HEK293 (cell line): ENCODE results near the gene SYCP2.

Source experiments
- CTCF ChIA-PET: fragments of 350-600 bp; formaldehyde crosslinking; extraction: SDS; loops from one replicate; lab custom pipeline; 2021; ENCODE audit warnings: antibody characterized with exemption; lab: Yijun Ruan, JAX
- POLR2A ChIA-PET: fragments of 300-600 bp; formaldehyde crosslinking; extraction: SDS; loops from one replicate; lab custom pipeline; 2020; ENCODE audit warnings: antibody characterized with exemption, inconsistent platforms; lab: Yijun Ruan, JAX
- H3K27ac ChIP-seq: fragments of 200-500 bp; sonication (Bioruptor generic); 2 replicates; pipeline ENCODE4 v1.5.1; 2014; ENCODE audit warnings: low read depth, low read length, control low read depth, inconsistent platforms; ENCODE audit errors: extremely low read depth
- H3K36me3 ChIP-seq, 2 experiments: fragments of 200-500 bp in 1 of 2; sonication (Bioruptor generic) in 1 of 2; 1 replicate in 1 of 2; 2 replicates in 1 of 2; pipeline ENCODE4 v1.5.1; 2014 to 2017; ENCODE audit warnings: inconsistent platforms in 2 of 2, low read length in 2 of 2; ENCODE audit not compliant: control insufficient read depth in 2 of 2, insufficient read depth in 1 of 2
- H3K4me1 ChIP-seq: fragments of 200-500 bp; sonication (Bioruptor generic); 2 replicates; pipeline ENCODE4 v1.5.1; 2014; ENCODE audit warnings: mild to moderate bottlenecking, low read length, inconsistent platforms; ENCODE audit not compliant: control insufficient read depth, insufficient read depth
- H3K4me3 ChIP-seq: 2 replicates; pipeline ENCODE4 v1.5.1; 2011; ENCODE audit warnings: low read depth, mild to moderate bottlenecking, control low read depth, low read length, moderate library complexity
- H3K9me3 ChIP-seq: fragments of 200-500 bp; sonication (Bioruptor generic); 2 replicates; pipeline ENCODE4 v1.5.1; 2014; ENCODE audit warnings: low read depth, low read length, inconsistent platforms; ENCODE audit not compliant: control insufficient read depth, insufficient read depth
- EGR2 ChIP-seq: fragments of 450-650 bp; formaldehyde crosslinking; IDR thresholded peaks from 2 replicates; pipeline ENCODE4 v1.5.1; 2016; ENCODE audit warnings: low read depth, missing biosample characterization, missing genetic modification characterization
- ZBTB17 ChIP-seq: fragments of 450-650 bp; formaldehyde crosslinking; IDR thresholded peaks from 2 replicates; pipeline ENCODE4 v1.5.1; 2016; ENCODE audit warnings: missing biosample characterization, missing genetic modification characterization
- ZBTB48 ChIP-seq: fragments of 450-650 bp; formaldehyde crosslinking; IDR thresholded peaks from 2 replicates; pipeline ENCODE4 v1.5.1; 2016; ENCODE audit warnings: missing biosample characterization, missing genetic modification characterization
- ZNF133 ChIP-seq: fragments of 450-650 bp; formaldehyde crosslinking; IDR thresholded peaks from 2 replicates; pipeline ENCODE4 v1.5.1; 2016; ENCODE audit warnings: missing biosample characterization, missing genetic modification characterization
- ZNF211 ChIP-seq: fragments of 450-650 bp; formaldehyde crosslinking; IDR thresholded peaks from 2 replicates; pipeline ENCODE4 v1.5.1; 2016; ENCODE audit warnings: low read depth, missing biosample characterization, missing genetic modification characterization
- ZNF221 ChIP-seq: fragments of 450-650 bp; formaldehyde crosslinking; IDR thresholded peaks from 2 replicates; pipeline ENCODE4 v1.5.1; 2017; ENCODE audit warnings: missing biosample characterization, missing genetic modification characterization, borderline replicate concordance
- ZNF223 ChIP-seq: fragments of 450-650 bp; formaldehyde crosslinking; IDR thresholded peaks from 2 replicates; pipeline ENCODE4 v1.5.1; 2016; ENCODE audit warnings: missing biosample characterization, missing genetic modification characterization
- ZNF302 ChIP-seq: fragments of 450-650 bp; formaldehyde crosslinking; IDR thresholded peaks from 2 replicates; pipeline ENCODE4 v1.5.1; 2016; ENCODE audit warnings: missing biosample characterization, missing genetic modification characterization, low read depth
- ZNF777 ChIP-seq: fragments of 450-650 bp; formaldehyde crosslinking; IDR thresholded peaks from 2 replicates; pipeline ENCODE4 v1.5.1; 2017; ENCODE audit warnings: missing biosample characterization, missing genetic modification characterization, borderline replicate concordance
- TF ChIP-seq, protein P1 (sequence below): fragments of 450-650 bp; formaldehyde crosslinking; IDR thresholded peaks from 2 replicates; pipeline ENCODE4 v1.5.1; 2016; ENCODE audit warnings: missing biosample characterization, missing genetic modification characterization, borderline replicate concordance
- TF ChIP-seq, protein P2 (sequence below): fragments of 450-650 bp; formaldehyde crosslinking; conservative IDR thresholded peaks from 2 replicates; pipeline ENCODE4 v1.5.1; 2016; ENCODE audit warnings: low read depth, missing biosample characterization, missing genetic modification characterization
- TF ChIP-seq, protein P3 (sequence below): fragments of 450-650 bp; formaldehyde crosslinking; IDR thresholded peaks from 2 replicates; pipeline ENCODE4 v1.5.1; 2016; ENCODE audit warnings: missing biosample characterization, missing genetic modification characterization
- TF ChIP-seq, protein P4 (sequence below): fragments of 450-650 bp; IDR thresholded peaks from 2 replicates; pipeline ENCODE4 v1.5.1; 2018; ENCODE audit warnings: missing biosample characterization, mild to moderate bottlenecking, missing genetic modification characterization

SYCP2 gene

DNA sequence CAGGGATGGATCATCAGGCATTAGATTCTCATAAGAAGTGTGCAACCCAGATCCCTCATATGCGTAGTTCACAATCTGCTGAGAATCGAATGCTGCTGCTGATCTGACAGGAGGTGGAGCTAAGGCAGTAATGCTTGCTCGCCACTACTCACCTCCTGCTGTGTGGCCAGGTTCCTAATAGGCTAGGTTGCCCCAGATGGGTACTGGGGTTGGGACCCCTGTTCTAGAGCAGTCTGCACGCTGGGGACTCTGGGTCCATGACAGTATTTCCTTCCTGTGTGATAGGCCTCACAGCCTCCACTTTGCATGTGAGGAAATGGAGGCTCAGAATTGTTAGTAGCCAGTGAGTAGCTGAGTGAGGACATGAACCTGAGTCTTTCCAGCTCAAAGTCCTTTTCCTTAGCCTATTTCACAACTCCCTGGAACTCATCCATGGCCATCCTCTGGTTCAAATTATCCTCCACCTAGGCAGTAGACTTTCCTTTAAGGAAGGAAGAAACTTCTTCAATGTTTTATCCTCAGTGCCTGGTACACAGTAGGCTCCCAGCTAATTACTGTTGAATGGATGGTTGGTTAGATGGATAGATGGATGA is 117.2 kb downstream of the SYCP2 start (continued):
- TF ChIP-seq, protein P1, sequence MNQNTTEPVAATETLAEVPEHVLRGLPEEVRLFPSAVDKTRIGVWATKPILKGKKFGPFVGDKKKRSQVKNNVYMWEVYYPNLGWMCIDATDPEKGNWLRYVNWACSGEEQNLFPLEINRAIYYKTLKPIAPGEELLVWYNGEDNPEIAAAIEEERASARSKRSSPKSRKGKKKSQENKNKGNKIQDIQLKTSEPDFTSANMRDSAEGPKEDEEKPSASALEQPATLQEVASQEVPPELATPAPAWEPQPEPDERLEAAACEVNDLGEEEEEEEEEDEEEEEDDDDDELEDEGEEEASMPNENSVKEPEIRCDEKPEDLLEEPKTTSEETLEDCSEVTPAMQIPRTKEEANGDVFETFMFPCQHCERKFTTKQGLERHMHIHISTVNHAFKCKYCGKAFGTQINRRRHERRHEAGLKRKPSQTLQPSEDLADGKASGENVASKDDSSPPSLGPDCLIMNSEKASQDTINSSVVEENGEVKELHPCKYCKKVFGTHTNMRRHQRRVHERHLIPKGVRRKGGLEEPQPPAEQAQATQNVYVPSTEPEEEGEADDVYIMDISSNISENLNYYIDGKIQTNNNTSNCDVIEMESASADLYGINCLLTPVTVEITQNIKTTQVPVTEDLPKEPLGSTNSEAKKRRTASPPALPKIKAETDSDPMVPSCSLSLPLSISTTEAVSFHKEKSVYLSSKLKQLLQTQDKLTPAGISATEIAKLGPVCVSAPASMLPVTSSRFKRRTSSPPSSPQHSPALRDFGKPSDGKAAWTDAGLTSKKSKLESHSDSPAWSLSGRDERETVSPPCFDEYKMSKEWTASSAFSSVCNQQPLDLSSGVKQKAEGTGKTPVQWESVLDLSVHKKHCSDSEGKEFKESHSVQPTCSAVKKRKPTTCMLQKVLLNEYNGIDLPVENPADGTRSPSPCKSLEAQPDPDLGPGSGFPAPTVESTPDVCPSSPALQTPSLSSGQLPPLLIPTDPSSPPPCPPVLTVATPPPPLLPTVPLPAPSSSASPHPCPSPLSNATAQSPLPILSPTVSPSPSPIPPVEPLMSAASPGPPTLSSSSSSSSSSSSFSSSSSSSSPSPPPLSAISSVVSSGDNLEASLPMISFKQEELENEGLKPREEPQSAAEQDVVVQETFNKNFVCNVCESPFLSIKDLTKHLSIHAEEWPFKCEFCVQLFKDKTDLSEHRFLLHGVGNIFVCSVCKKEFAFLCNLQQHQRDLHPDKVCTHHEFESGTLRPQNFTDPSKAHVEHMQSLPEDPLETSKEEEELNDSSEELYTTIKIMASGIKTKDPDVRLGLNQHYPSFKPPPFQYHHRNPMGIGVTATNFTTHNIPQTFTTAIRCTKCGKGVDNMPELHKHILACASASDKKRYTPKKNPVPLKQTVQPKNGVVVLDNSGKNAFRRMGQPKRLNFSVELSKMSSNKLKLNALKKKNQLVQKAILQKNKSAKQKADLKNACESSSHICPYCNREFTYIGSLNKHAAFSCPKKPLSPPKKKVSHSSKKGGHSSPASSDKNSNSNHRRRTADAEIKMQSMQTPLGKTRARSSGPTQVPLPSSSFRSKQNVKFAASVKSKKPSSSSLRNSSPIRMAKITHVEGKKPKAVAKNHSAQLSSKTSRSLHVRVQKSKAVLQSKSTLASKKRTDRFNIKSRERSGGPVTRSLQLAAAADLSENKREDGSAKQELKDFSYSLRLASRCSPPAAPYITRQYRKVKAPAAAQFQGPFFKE, result no peak
- TF ChIP-seq ZNF777 (tag by site-specific recombination) (no peak), ZNF223 (no peak), ZNF221 (tag by site-specific recombination) (no peak)

DNA sequence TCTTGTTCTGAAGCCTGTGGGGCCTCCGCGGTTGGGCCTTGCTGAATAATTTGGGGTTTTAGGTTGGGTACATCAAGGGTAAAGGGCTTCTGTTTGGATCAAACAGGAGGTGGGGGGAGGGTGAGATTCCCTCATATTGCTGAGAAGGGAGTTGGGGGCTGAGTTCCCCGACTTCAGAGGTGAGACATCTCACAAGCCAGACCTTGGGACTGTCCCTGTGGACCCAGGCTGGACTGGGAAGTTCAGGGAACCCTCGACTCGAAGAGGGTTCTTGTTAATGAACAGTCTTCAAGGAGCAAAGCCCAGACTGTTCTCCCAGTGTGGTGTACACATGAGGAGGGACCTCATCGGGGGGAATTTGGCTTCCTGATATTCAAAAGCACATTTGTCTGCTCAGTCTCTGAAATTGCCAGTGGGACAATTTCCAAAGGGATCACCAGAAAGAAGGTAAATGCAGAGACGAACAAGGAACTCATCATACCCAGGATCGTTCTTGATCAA is 118.5 kb downstream of the SYCP2 start:
- POLR2A ChIA-PET, result no interaction called here
- no peak for TF ChIP-seq ZNF211 (tag by site-specific recombination)
- TF ChIP-seq, protein P2, sequence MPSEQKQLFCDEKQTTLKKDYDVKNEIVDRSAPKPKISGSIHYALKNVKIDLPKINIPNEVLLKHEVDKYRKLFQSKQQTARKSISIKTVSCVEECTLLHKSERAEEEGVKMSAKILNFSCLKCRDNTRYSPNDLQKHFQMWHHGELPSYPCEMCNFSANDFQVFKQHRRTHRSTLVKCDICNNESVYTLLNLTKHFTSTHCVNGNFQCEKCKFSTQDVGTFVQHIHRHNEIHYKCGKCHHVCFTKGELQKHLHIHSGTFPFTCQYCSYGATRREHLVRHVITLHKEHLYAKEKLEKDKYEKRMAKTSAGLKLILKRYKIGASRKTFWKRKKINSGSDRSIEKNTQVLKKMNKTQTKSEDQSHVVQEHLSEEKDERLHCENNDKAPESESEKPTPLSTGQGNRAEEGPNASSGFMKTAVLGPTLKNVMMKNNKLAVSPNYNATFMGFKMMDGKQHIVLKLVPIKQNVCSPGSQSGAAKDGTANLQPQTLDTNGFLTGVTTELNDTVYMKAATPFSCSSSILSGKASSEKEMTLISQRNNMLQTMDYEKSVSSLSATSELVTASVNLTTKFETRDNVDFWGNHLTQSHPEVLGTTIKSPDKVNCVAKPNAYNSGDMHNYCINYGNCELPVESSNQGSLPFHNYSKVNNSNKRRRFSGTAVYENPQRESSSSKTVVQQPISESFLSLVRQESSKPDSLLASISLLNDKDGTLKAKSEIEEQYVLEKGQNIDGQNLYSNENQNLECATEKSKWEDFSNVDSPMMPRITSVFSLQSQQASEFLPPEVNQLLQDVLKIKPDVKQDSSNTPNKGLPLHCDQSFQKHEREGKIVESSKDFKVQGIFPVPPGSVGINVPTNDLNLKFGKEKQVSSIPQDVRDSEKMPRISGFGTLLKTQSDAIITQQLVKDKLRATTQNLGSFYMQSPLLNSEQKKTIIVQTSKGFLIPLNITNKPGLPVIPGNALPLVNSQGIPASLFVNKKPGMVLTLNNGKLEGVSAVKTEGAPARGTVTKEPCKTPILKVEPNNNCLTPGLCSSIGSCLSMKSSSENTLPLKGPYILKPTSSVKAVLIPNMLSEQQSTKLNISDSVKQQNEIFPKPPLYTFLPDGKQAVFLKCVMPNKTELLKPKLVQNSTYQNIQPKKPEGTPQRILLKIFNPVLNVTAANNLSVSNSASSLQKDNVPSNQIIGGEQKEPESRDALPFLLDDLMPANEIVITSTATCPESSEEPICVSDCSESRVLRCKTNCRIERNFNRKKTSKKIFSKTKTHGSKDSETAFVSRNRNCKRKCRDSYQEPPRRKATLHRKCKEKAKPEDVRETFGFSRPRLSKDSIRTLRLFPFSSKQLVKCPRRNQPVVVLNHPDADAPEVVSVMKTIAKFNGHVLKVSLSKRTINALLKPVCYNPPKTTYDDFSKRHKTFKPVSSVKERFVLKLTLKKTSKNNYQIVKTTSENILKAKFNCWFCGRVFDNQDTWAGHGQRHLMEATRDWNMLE (tag by site-specific recombination), result no peak
- no peak for TF ChIP-seq ZBTB48
- no peak for TF ChIP-seq ZNF133
- TF ChIP-seq EGR2 (tag by site-specific recombination), result no peak
- TF ChIP-seq, protein P3, sequence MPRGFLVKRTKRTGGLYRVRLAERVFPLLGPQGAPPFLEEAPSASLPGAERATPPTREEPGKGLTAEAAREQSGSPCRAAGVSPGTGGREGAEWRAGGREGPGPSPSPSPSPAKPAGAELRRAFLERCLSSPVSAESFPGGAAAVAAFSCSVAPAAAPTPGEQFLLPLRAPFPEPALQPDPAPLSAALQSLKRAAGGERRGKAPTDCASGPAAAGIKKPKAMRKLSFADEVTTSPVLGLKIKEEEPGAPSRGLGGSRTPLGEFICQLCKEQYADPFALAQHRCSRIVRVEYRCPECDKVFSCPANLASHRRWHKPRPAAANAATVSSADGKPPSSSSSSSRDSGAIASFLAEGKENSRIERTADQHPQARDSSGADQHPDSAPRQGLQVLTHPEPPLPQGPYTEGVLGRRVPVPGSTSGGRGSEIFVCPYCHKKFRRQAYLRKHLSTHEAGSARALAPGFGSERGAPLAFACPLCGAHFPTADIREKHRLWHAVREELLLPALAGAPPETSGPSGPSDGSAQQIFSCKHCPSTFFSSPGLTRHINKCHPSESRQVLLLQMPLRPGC, result no peak
- no peak for TF ChIP-seq ZNF302 (tag by site-specific recombination)
- TF ChIP-seq ZBTB17 (tag by site-specific recombination), result no peak
- TF ChIP-seq, protein P4, sequence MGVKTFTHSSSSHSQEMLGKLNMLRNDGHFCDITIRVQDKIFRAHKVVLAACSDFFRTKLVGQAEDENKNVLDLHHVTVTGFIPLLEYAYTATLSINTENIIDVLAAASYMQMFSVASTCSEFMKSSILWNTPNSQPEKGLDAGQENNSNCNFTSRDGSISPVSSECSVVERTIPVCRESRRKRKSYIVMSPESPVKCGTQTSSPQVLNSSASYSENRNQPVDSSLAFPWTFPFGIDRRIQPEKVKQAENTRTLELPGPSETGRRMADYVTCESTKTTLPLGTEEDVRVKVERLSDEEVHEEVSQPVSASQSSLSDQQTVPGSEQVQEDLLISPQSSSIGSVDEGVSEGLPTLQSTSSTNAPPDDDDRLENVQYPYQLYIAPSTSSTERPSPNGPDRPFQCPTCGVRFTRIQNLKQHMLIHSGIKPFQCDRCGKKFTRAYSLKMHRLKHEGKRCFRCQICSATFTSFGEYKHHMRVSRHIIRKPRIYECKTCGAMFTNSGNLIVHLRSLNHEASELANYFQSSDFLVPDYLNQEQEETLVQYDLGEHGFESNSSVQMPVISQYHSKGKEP (tag by site-specific recombination), result no peak
- TF ChIP-seq, all 188 proteins: peak for 0
- no peaks in the 10 kb centered on the region for H3K9me3 ChIP-seq
- CTCF ChIA-PET, result interaction anchor here (0.7 to 1.1 kb wide), 2 partner anchors 9 to 20 kb away, joined by 4 to 5 read pairs; no protein-coding TSS in a partner anchor
- H3K4me1 ChIP-seq, result no peaks in the 10 kb centered on the region
- H3K4me3 ChIP-seq, result no peak overlapping the region
- no peaks in the 10 kb centered on the region for H3K36me3 ChIP-seq
- no peak overlapping the region for H3K27ac ChIP-seq
